NCI-H2081 treated with DMSO at 0.1 percent for 48 hours (cell line): Measurements from ENCODE around the gene TRAFD1.
"Not testable (repeated sequence)": the region's sequence is repeated elsewhere in the genome, so short reads cannot be mapped to it uniquely, and the experiment has no call there.

Source experiments
- DNase-seq: peaks from one replicate; lab custom pipeline; 2025; lab: John Stamatoyannopoulos, UW

The TRAFD1 gene, protein sequence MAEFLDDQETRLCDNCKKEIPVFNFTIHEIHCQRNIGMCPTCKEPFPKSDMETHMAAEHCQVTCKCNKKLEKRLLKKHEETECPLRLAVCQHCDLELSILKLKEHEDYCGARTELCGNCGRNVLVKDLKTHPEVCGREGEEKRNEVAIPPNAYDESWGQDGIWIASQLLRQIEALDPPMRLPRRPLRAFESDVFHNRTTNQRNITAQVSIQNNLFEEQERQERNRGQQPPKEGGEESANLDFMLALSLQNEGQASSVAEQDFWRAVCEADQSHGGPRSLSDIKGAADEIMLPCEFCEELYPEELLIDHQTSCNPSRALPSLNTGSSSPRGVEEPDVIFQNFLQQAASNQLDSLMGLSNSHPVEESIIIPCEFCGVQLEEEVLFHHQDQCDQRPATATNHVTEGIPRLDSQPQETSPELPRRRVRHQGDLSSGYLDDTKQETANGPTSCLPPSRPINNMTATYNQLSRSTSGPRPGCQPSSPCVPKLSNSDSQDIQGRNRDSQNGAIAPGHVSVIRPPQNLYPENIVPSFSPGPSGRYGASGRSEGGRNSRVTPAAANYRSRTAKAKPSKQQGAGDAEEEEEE

DNA sequence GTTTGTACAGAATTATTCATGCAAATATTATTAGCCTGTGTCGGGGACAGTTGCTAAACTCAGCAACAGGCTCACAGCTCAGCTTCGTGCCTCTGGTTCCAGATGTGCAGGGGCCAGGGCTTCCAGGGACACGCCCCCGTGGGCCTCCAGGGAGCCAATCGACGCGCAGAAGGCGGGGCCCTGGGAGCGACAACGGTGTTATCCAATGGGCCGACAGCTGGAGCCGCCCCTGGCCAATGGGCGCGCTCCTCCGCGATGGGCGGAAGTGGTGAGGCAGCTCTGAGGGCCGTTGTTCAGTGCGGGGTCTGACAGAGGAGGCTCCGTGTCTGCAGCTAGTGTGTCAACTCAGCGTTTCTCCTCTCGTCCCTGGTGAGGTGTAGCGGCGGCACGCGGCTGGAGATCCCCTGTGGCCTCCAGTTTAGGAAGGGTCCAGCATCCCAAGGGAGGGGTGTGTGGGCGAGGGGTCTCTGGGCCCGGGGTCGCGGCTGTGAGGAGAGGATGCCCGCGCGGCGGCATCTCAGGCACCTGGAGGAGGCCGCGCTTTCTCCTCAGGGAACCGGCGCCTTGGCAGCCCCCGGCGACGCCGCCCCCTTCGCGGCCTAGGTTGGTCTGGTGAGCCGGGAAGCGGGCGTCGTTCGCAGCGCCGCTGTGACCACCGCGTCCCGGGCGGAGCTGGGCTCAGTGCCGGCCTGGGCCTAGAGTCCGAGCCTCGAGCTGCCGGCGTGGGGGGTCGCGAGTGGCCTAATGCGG is at the start of gene TRAFD1:
TRAFD1 (plus strand) TSS at position 311 of the 750 bp plus-strand sequence. CDS start 4,963 bp downstream, outside the sequence.
- DNase-seq = peak; percentile 79

DNA sequence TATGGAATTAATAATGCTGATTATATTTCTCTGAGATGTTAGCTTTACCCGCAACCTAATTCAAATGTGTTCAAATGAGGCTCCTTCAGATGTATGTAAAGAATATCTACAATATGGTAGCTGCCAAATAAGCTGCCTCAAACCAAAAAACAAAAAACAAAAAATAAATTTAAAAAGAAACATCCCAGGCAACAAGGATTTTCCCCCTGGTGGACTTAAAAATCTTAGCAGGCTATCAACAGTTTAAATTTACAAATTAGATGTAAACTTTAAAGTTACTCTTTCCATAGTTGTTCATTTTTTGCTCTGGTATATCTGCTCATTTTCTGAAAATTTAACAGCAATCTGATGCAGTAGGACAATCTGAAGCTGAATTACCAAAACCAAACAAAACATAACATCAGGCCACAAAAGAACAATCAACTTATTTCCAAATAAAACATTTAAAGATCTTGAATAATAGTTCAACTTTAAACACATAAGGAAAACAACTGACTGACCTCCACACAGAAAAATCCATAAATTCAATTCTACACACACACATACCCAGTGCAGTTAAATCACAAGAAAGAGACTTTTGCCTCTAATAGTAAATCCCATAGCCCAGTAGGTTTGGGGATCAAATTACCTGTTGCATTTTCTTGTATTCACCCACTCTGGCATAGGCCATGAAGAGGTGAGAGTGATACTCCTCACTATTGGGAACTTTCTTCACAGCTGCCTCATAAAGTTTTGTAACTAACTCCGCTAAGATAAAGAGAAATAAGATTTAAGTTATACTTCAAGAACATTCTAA is 38.1 kb upstream of the TRAFD1 start:
- no peak for DNase-seq

DNA sequence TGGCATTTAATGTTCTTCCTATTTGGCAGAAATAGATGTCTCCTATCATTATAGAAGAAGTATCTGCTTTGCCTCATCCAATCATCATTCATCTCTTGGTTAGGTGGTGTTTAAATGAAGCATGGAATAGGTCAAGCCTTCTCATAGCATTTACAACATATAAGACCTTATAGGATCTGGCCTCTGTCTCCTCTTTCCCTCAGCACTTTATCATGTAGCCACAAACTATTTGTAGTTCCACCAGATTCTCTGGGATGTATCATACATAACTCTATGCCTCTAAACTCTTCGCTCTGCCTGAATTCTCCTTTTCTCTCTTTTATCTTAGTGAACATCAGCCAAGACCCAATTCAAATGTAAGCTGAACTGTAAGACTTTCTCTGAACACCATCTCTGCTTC is 37.5 kb upstream of the TRAFD1 start:
- DNase-seq = no peak

DNA sequence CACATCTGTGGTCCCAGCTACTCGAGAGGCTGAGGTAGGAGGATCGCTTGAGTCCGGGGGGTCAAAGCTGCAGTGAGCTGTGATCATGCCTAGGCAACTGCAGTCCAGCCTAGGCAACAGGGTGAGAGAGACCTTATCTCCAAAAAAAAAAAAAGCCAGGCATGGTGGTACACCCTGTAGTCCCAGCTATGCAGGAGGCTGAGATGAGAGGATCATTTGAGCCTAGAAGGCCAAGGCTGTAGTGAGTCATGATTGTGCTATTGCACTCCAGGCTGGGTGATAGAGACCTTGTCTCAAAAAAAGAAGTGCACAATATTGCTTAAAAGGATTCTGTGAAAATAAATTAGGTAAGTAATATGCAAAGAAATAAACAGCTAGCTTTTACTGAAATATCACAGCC is 33.8 kb upstream of the TRAFD1 start:
- no peak for DNase-seq

DNA sequence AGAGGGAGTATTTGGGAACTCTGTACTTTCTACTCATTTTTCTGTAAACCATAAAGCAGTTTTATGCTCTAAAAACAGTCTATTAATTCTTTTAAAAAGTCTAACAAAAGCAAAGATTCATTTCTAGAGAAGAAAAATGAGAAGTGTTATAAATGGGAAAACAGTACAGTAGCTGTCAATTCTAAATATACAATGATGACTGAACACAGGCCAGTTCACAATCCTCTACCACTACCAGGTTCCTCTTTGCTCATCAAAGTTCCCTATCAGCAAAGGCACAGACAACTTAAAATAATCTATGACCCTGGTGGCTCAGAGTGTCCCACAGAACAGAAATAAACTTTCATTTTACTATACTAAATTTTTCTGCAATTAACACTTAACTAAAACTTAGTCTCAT is 29.3 kb upstream of the TRAFD1 start:
- no peak for DNase-seq

DNA sequence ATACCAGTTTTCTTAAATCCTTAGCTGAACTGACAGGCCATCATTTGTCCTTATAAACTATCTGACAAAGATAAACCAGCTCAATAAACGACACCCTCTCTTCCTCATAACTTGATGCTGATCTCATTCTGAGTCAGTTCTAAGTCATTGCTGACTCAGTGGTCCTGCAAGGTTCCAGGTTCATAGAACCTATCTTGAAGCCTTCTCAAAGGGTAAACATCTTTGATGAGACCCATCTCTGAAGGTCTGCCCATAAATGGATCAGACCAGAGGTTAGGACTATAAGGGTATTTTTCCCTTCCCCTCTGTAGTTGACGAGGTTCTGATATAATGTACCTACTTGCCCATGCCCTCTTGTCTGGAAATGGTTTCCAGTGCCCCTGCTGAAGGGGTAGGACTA is 28.7 kb upstream of the TRAFD1 start:
- no peak for DNase-seq

DNA sequence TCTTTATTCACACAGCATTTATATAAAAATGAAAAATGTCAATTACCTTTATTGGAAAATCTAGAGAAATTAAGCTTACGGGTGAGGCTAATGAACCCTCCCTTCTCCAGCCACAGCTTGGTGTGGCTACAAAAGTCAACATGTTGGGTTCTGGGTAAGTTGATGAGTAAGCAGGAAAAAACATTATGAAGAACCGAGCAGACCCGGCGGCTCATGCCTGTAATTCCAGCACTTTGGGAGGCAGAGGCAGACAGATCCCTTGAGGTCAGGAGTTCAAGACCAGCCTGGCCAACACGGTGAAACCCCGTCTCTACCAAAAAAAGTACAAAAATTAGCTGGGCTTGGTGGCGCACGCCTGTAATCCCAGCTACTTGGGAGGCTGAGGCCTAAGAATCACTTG is 27.7 kb upstream of the TRAFD1 start:
- no peak for DNase-seq

DNA sequence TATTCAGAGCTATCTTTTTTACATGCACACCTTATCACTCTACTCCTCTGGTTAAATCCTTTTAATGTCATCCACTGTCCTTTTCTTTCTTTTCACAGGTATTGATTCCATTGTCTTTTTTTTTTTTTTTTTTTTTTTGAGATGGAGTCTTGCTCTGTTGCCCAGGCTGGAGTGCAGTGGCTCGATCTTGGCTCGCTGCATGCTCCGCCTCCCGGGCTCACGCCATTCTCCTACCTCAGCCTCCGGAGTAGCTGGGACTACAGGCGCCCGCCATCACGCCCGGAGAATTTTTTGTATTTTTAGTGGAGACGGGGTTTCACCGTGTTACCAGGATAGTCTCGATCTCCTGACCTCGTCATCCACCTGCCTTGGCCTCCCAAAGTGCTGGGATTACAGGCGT is 24.9 kb upstream of the TRAFD1 start:
- DNase-seq = not testable (repeated sequence)

DNA sequence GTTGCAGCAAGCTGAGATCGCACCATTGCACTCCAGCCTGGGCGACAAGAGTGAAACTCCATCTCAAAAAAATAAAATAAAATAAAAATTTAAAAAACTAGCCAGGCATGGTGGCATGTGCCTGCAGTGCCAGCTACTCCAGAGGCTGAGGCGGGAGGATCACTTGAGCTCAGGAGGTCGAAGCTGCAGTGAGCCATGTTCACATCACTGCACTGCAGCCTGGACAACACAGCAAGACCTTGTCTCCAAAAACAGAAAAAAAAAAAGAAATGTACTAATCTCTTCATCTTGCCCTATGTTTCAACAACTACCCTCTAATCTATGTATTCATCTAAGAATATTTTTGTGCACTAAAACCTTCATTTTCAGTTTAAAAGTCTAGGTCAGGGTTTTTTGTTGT is 23.2 kb upstream of the TRAFD1 start:
- DNase-seq = no peak

DNA sequence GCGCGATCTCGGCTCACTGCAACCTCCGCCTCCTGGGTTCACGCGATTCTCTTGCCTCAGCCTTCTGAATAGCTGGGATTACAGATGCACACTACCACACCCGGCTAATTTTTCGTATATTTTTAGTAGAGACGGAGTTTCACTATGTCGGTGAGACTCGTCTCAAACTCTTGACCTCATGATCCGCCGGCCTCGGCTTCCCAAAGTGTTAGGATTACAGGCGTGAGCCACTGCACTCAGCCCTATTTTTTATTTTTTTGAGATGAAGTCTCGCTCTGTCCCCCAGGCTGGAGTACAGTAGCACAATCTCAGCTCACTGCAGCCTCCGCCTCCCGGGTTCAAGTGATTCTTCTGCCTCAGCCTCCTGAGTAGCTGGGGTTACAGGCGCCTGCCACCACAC is 22.6 kb upstream of the TRAFD1 start:
- DNase-seq = not testable (repeated sequence)

DNA sequence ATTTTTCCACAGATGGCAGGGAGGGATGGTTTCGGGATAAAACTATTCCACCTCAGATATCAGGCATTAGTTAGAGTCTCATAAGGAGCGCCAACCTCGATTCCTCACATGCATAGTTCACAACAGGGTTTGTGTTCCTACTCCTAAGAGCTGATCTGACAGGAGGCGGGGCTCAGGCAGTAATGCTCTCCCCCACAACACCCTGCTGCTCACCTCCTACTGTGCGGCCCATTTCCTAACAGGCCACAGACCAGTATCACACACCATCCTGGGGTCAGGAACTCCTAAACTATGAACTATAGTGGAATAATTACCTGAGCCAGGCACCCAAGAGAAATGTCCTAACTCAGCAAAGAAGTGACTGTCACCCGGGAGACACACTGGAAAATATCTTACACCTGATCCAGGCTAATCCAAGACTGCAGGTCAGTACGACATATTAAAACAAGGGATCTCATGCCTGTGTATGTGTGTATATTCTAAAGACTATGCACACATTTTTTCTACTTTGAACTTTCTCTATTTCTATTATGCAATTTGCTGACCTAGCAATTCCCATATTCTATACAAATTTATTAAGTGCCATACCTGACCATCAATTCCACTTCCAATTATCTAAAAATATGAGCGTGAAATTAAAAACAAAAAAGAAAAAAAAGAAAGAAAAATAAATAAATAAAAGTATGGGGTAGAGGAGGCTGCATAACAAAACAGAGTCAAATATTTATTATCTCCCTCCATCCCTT is 21.4 kb upstream of the TRAFD1 start:
- no peak for DNase-seq

DNA sequence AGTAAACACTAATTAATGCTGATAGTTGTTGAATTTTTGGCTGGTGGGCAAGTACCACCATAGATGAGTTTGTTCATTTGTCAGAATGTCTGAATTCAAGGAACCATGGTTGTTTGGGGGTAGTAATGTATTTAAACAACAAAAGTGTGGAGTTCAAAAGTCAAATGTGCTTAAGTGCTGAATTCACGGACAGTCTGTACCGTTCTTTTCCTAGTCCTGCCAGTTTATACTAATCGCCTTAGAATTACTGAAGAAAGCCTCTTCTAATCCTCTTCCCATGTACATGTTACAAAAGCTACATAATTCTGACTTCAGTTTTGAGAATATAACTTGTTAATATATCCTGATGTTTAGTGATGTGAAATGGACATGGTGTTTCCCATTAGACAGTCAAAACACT is 19.5 kb upstream of the TRAFD1 start:
- no peak for DNase-seq

DNA sequence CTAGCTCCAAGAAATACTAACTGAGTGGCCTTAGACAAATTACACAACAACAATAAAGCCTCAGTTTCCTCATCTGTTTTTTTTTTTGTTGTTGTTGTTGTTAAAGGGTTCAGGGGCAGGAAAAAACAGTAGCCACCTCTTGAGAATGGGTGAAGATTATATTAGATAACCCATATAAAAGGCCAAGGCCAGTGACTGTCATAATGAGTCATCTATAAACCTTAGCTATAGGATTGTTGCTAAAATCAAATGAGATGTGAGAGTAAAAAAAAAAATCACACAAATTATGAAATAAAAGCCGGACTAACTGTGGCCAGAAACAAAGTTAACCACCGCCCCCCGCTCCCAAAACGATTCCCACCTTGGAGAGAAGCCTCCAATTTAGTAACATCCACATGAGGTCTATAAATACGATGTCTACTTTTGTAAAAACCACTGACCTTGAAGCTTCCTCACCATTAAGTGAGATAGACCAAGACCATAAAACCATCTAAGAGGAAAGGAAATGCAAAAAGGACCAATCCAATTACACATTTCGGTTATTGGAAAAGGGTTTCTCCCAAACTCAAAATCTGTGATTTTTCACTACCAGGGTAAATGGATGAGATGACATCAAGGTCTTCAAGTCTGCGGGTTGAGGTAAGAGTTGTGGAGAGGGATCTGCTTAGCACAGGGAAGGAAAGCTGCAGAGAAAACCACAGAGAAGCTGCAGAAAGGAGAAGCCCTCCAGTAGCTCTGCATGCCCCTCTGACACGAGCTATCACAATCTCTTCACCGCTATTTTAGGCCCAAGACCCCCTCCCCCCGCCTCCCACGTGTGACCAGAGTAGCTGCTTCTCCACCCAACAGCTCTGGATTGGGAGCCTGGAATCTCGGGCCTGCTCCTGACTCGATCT is 17.8 kb upstream of the TRAFD1 start:
- no peak for DNase-seq

DNA sequence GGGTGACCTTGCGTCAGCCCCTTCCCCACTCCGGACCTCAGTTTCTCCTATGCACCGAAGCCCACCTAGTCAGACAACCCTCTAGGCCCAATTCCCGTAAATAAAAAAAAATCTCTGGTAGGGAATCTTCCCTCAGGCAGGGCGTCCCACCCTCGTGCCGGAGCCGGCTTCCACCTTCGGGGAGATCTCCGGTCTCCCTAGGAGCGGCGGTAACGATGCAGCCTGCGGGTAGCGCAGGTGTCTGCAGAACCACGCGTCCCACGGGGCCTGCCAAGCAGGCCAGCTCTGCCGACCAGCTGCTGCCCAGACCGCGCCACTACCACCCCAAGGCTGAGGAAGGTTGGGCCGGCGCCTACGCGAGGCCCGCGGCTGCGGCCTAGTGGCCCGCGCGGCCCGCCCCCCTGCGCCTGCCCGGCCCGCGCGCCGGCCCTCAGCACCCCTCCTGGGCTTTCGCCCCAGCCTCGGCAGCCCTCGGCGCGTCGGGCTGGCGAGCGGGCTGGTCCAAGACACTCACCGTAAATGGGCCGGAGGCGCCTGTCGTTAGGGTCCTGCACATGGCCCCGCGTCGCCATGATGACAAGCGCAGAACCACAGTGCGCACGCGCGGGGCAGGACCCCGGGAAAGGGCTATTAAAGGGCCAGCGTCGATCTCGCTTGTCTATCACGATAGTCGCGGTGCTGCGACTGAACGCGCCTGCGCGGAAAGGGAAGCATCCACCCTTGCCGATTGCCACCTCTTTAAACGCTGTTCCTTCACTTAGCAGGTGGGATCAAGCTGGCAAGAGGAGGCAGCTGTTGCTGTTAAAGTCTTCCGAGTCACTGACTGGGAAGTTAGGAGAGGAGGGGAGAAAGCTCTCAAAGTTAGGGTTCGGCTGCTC is 16.9 kb upstream of the TRAFD1 start, which contains the start of gene NAA25:
NAA25 (minus strand) TSS at position 582 of the 878 bp plus-strand sequence; CDS start at position 572, 10 bp downstream.
- DNase-seq = peak; percentile 45

DNA sequence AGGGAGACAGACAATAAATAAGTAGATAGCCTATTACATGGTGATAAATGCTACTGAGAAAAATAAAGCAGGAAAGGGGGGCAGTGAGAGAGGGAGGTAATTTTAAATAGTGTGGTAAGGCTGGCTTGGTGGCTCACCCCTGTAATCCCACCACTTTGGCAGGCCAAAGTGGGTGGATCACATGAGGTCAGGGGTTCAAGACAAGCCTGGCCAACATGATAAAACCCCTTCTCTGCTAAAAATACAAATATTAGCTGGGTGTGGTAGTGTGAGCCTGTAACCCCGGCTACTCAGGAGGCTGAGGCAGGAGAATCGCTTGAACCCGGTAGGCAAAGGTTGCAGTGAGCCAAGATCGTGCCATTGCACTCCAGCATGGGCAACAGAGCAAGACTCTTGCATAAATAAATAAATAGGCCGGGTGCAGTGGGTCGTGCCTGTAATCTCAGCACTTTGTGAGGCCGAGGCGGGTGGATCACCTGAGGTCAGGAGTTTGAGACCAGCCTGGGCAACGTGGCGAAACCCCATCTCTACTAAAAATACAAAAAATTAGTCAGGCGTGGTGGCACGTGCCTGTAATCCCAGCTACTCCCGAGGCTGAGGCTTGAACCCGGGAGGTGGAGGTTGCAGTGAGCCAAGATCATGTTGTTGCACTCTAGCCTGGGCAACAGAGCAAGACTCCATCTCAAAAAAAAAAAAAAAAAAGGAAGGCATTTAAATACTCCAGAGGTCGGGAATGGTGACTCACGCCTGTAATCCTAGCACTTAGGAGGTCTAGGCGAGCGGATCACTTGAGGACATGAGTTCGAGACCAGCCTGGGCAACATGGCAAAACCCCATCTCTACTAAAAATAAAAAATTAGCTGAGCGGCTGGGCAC is 14.3 kb upstream of the TRAFD1 start:
- DNase-seq = not testable (repeated sequence)

DNA sequence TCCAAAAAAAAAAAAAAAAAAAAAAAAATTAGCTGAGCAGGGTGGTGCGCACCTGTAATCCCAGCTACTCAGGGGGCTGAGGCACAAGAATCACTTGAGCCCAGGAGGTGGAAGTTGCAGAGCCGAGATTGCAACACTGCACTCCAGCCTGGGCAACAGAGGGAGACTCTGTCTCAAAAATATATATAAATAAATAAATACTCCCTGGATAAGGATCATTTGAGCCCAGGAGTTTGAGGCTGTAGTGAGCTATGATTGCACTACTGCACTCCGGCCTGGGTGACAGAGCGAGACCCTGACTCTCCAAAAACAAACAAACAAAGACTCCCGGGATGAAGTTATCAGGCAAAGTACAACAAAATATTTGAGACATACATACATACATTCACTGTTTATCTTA is 13.4 kb upstream of the TRAFD1 start:
- no peak for DNase-seq

DNA sequence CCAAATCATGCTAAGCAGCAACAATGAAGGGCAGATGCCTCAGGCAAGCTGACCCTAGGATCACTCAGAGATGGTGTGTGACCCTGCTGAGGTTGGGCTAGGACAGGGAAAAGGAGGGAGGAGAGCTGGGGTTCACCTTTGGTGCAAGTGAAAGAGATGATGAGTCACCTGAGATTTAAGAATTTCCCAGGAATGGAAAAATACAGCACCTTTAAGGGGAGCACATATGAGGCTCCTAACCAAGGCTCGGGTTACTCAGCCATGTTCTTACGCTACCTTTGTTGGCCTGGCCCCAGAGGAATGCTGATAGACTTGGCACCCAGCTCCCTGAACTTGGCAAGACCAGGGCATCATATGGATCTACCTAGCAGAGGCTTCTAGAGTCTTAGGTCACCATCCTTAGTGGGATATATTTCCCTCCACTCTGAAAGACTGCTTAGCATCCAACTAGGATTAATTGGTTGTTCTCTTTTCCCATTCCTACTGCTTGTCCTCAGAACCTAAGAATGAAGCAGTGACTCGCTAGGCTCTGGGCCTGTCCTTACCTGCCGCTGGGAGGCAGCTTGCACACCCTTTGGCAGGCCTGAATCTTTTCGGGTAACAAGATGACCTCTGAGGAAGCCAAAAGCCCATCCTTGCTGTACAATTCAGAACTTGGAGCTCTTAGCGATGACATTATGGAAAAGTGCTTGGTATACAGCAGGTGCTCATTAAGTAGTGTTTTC is 12.8 kb upstream of the TRAFD1 start:
- no peak for DNase-seq
